Calu3 (cell line): Measurements from ENCODE around the gene ADGRL2. TPM values are rescaled to one million over a fixed set of nuclear protein-coding genes. Genes with fewer than 3 reads are reported as not detected.

Experiments used
- BruUV-seq: library from RNA; stranded (reverse); fragments of 400-500 nt; replicated peaks from 2 replicates; lab custom pipeline; 2021; lab: Mats Ljungman, UMichigan
- CTCF ChIA-PET: fragments of 300-600 bp; sonication (Branson Sonifier 250); formaldehyde crosslinking; loops from one replicate; lab custom pipeline; 2022; ENCODE audit warnings: antibody characterized with exemption; lab: Charles Lee
- DNase-seq: peaks from one replicate; pipeline ENCODE4 v3.0.0; 2022
- H3K27ac Mint-ChIP-seq: one replicate; pipeline ENCODE4 v1.8.0; 2022; ENCODE audit warnings: mixed read lengths; ENCODE audit not compliant: unreplicated experiment
- H3K27me3 Mint-ChIP-seq: one replicate; pipeline ENCODE4 v1.8.0; 2022; ENCODE audit warnings: mixed read lengths; ENCODE audit not compliant: unreplicated experiment
- H3K36me3 Mint-ChIP-seq: one replicate; pipeline ENCODE4 v1.8.0; 2022; ENCODE audit warnings: mild to moderate bottlenecking, moderate library complexity, mixed read lengths; ENCODE audit not compliant: insufficient read depth, unreplicated experiment
- H3K4me1 Mint-ChIP-seq: one replicate; pipeline ENCODE4 v1.8.0; 2022; ENCODE audit warnings: mild to moderate bottlenecking, low read depth, mixed read lengths; ENCODE audit not compliant: unreplicated experiment
- H3K4me3 Mint-ChIP-seq: one replicate; pipeline ENCODE4 v1.8.0; 2022; ENCODE audit warnings: mild to moderate bottlenecking, low read depth, moderate library complexity, mixed read lengths; ENCODE audit not compliant: unreplicated experiment
- H3K9me3 Mint-ChIP-seq: one replicate; pipeline ENCODE4 v1.8.0; 2022; ENCODE audit warnings: low read depth, mixed read lengths; ENCODE audit not compliant: unreplicated experiment
- CTCF ChIP-seq: fragments of 200-600 bp; IDR thresholded peaks from one replicate; pipeline ENCODE4 v1.8.0; 2022; ENCODE audit warnings: antibody characterized with exemption; ENCODE audit not compliant: unreplicated experiment
- intact Hi-C: fragments of 100-400 bp; cut with micrococcal nuclease; formaldehyde crosslinking; loops from one replicate; pipeline ENCODE4 v1.10.0; 2022; ENCODE audit not compliant: unreplicated experiment
- total RNA-seq: library from RNA; stranded (reverse); gene quantifications from 2 replicates; pipeline ENCODE4 v1.2.3, GENCODE V29; 2022

The ADGRL2 gene
- total RNA-seq, 1 experiment from 2014 or later = 72.3 TPM

GRCh38 chr1:81967951-81968350, 167.2 kb downstream of the ADGRL2 start:
- BruUV-seq = no TSS peak
- no peaks in the 10 kb centered on the region for H3K9me3 Mint-ChIP-seq
- no peak overlapping the region for H3K4me3 Mint-ChIP-seq
- no peak overlapping the region for H3K27ac Mint-ChIP-seq
- no peaks in the 10 kb centered on the region for H3K27me3 Mint-ChIP-seq
- no peak for DNase-seq
- H3K4me1 Mint-ChIP-seq = no peaks in the 10 kb centered on the region
- H3K36me3 Mint-ChIP-seq = no peaks in the 10 kb centered on the region
- CTCF ChIA-PET = interaction anchor here (0.7 kb wide), 1 partner anchor 13 kb away, joined by 3 read pairs; no protein-coding TSS in a partner anchor
- TF ChIP-seq CTCF = no peak
- intact Hi-C loops = no loop called here

- H3K9me3 Mint-ChIP-seq = no peaks in the 10 kb centered on the region
- BruUV-seq = no TSS peak
- no peaks in the 10 kb centered on the region for H3K36me3 Mint-ChIP-seq
- no peak for DNase-seq
- H3K4me1 Mint-ChIP-seq = no peaks in the 10 kb centered on the region
- H3K4me3 Mint-ChIP-seq = no peak overlapping the region
- intact Hi-C loops = loop anchor here (10.0 kb wide), 1 partner anchor 426 kb away; no protein-coding TSS in a partner anchor
- H3K27ac Mint-ChIP-seq = no peak overlapping the region
- TF ChIP-seq CTCF = no peak
- CTCF ChIA-PET = interaction anchor here (0.6 to 1.2 kb wide), 2 partner anchors 31 to 190 kb away, joined by 3 read pairs; no protein-coding TSS in a partner anchor
- no peaks in the 10 kb centered on the region for H3K27me3 Mint-ChIP-seq
These were observed 169.7 kb downstream of the ADGRL2 start for GRCh38 chr1:81970416-81970815.

- DNase-seq = no peak
- Mint-ChIP-seq H3K27me3 (no peaks in the 10 kb centered on the region), H3K27ac (no peak overlapping the region), H3K36me3 (no peaks in the 10 kb centered on the region), H3K9me3 (no peaks in the 10 kb centered on the region), H3K4me3 (no peak overlapping the region), H3K4me1 (no peaks in the 10 kb centered on the region)
- intact Hi-C loops = loop anchor here (10.0 kb wide), 1 partner anchor 430 kb away; no protein-coding TSS in a partner anchor
- CTCF ChIA-PET = interaction anchor here (0.5 to 0.7 kb wide), 3 partner anchors 185 to 668 kb away, joined by 3 to 7 read pairs (median 4); no protein-coding TSS in a partner anchor
- TF ChIP-seq CTCF = no peak
- BruUV-seq = no TSS peak
These were observed 173.6 kb downstream of the ADGRL2 start for GRCh38 chr1:81974222-81974841.

- Mint-ChIP-seq H3K4me1 (no peaks in the 10 kb centered on the region), H3K27me3 (no peaks in the 10 kb centered on the region), H3K36me3 (no peaks in the 10 kb centered on the region), H3K9me3 (no peaks in the 10 kb centered on the region), H3K4me3 (no peak overlapping the region), H3K27ac (no peak overlapping the region)
- no peak for TF ChIP-seq CTCF
- intact Hi-C loops = loop anchor here (5.0 to 10.0 kb wide), 2 partner anchors 168 to 430 kb away; no protein-coding TSS in a partner anchor
- CTCF ChIA-PET = no interaction called here
- DNase-seq = no peak
- BruUV-seq = no TSS peak
These were observed 174.3 kb downstream of the ADGRL2 start for GRCh38 chr1:81974883-81975555.
